Erythroblast (primary cell): ENCODE measurements around the gene CTSZ.

Experiments used
- GATA1 ChIP-seq: IDR thresholded peaks from 2 replicates; pipeline ENCODE4 v1.6.1; 2011; ENCODE audit warnings: low read depth, mild to moderate bottlenecking, control low read depth, low read length, moderate library complexity
- POLR2A ChIP-seq: IDR thresholded peaks from 2 replicates; pipeline ENCODE4 v1.6.1; 2011; ENCODE audit warnings: mild to moderate bottlenecking, low read length

DNA sequence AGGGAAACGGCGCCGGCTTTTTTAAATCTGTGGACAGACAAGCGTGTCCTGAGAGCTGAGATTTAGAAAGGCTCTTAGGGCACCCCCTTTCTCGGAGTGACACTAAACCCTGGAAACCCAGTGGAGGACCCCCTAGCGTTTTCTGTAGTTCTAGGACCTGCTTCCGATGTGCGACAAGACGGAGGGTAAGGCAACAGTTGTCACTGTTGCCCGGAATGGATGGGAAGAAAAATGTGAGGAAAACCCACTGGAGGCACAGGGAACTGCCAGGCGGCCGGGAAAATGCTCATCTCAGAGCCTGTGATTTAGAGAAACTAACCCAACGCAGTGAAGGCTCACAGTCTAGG is 25.6 kb upstream of the CTSZ start:
- TF ChIP-seq POLR2A (no peak), GATA1 (no peak)
